ENCODE data around the gene TMCO4.

DNA sequence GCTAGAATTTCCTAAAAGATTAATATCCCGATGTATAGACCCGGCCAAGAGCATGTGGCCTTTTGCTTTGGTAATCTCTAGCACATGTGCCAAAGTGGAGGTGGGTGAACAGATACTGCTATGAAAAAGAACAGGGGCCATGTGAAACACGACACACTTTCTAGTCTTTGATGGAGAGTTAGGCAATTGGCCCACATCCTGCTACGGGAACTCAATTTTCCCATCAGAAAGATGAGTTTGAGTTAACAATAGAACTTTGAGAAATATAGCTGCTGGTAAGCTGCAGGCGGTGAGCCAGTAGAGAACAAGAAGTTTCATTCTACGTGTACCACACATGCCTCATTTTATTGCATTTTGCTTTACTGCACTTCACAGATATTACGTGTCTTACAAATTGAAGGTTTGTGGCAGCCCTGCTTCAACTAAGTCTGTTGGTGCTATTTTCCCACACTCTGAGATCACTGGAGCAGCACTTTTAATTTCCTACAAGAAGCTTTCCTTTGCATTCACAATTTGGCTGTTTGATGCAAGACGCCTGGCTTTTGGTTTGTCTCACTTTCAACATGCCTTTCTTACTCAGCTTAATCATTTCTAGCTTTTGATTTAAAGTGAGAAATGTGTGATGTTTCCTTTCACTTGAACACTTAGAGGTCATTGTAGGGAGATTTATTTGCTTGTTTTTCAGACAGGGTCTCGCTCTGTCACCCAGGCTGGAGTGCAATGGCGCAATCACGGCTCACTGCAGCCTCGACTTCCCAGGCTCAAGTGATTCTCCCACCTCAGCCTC, 88.7 kb downstream of the TMCO4 start:
- TF ChIP-seq, protein P1, sequence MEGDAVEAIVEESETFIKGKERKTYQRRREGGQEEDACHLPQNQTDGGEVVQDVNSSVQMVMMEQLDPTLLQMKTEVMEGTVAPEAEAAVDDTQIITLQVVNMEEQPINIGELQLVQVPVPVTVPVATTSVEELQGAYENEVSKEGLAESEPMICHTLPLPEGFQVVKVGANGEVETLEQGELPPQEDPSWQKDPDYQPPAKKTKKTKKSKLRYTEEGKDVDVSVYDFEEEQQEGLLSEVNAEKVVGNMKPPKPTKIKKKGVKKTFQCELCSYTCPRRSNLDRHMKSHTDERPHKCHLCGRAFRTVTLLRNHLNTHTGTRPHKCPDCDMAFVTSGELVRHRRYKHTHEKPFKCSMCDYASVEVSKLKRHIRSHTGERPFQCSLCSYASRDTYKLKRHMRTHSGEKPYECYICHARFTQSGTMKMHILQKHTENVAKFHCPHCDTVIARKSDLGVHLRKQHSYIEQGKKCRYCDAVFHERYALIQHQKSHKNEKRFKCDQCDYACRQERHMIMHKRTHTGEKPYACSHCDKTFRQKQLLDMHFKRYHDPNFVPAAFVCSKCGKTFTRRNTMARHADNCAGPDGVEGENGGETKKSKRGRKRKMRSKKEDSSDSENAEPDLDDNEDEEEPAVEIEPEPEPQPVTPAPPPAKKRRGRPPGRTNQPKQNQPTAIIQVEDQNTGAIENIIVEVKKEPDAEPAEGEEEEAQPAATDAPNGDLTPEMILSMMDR (conservative IDR thresholded peaks at IDR 0.05; ENCODE audit: low read depth, low read length) = no peak
- no peak for TF ChIP-seq BHLHE40 (IDR thresholded peaks at IDR 0.05; ENCODE audit: low read depth, low read length)
- TF ChIP-seq RAD21 (IDR thresholded peaks at IDR 0.05; ENCODE audit: low read length) = no peak
- TF ChIP-seq MXI1 (IDR thresholded peaks at IDR 0.05; ENCODE audit: borderline replicate concordance, low read depth, low read length) = no peak
- no peak for TF ChIP-seq POLR2A (IDR thresholded peaks at IDR 0.05; ENCODE audit: low read depth, low read length)
- TF ChIP-seq RCOR1 (IDR thresholded peaks at IDR 0.05; ENCODE audit: insufficient replicate concordance, low read length) = no peak
- TF ChIP-seq CEBPB (IDR thresholded peaks at IDR 0.05; ENCODE audit: low read depth, low read length) = no peak
